ENCODE data around the gene KRT15.

Gene KRT15

DNA sequence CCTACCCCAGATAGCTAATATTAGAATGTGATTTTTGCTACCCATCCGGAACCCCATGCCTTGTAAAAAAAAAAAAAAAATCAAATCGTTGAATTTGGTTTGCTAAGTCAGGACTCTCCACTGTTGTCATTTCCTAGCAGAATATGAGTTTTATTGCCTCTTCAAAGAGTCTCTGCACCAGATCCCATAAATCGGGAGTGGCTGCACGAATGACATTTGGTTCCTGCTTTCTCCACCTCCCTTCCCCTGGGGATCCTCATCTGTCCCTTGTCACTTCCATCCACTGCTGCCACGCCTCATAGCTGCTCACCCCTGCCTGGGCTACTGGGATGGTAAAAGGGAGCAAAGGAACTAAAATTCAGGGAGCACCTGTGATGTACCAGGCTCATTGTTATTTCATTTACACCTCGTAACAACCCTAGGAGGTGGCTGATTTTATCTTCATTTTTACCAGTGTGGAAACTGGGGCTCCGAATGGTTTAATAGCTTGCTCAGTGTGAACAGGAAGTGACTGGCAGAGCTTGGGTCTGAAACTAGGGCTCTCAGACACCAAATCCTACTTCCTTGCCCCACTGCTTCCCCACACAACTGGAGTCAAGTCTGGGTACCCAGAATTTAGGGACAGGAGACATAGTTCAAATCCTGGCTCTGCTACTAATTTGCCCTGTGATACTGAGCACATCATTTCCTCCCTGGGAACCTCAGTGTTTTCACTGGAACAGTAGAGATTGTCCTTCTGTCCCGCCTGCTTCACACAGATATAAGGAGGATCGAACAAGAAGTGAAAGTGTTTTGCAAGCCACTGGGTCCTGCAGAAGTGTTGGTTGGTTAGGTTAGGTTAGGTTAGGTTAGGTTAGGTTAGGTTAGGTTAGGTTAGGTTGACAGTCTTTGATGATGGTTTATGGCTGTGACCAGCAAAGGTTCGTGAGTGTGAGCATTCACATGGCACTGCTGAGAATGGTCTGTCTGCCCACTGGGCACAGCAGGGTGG is 28.4 kb downstream of the KRT15 start:
- no peaks in the 10 kb centered on the region for H3K9me3 ChIP-seq (ENCODE audit: control insufficient read depth, low read length)
- H3K4me1 ChIP-seq (ENCODE audit: control insufficient read depth, insufficient read depth, low read length), result no peaks in the 10 kb centered on the region
- H3K36me3 ChIP-seq (ENCODE audit: control insufficient read depth, insufficient read depth, low read length), result no peaks in the 10 kb centered on the region
- 88 to 92% methylated on average over 10 of the region's 10 CpGs for WGBS, 2 experiments
- H3K27me3 ChIP-seq (ENCODE audit: control insufficient read depth, insufficient read depth, low read length, poor library complexity, severe bottlenecking), result no peaks in the 10 kb centered on the region
- no peak overlapping the region for H3K27ac ChIP-seq (ENCODE audit: insufficient read depth, low read depth, low read length, poor library complexity, severe bottlenecking)
- no peak overlapping the region for H3K4me3 ChIP-seq (ENCODE audit: insufficient read depth, low read depth, low read length)

DNA sequence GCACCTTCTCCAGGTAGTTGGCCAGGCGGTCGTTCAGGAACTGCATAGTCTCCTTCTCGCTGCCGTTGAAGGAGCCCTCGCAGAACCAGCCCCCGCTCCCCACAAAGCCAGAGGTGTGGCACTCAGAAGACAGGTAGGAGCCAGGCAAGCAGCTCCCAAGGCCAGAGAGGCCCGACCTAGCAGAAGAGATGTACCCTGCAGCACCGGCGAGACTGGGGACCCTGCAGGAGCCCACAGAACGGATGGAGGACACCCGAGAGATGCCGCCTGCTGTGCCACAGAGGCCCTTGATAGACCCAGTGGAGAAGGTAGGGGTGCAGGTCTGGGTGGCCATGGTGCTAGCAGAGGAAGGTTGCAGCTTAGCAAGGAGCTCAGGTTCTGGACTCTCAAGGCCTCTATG is 29.2 kb downstream of the KRT15 start, which contains the start of gene KRT36:
TSS of gene KRT36 (minus strand) at position 380 of the 400 bp plus-strand sequence. CDS start at position 334, 46 bp downstream.
- H3K36me3 ChIP-seq (ENCODE audit: control insufficient read depth, insufficient read depth, low read length), result no peaks in the 10 kb centered on the region
- H3K27ac ChIP-seq (ENCODE audit: insufficient read depth, low read depth, low read length, poor library complexity, severe bottlenecking), result no peak within 1 kb of the TSS
- no peaks in the 10 kb centered on the region for H3K9me3 ChIP-seq (ENCODE audit: control insufficient read depth, low read length)
- H3K27me3 ChIP-seq (ENCODE audit: control insufficient read depth, insufficient read depth, low read length, poor library complexity, severe bottlenecking), result no peaks in the 10 kb centered on the region
- no peak within 1 kb of the TSS for H3K4me3 ChIP-seq (ENCODE audit: insufficient read depth, low read depth, low read length)
- H3K4me1 ChIP-seq (ENCODE audit: control insufficient read depth, insufficient read depth, low read length), result peaks cover 2% of the 10 kb centered on the region
- WGBS, 2 experiments, result 95 to 96% methylated on average over 12 of the region's 12 CpGs

- Histone ChIP-seq H3K9me3 (ENCODE audit: control insufficient read depth, low read length) (no peaks in the 10 kb centered on the region), H3K27ac (ENCODE audit: insufficient read depth, low read depth, low read length, poor library complexity, severe bottlenecking) (no peak overlapping the region), H3K27me3 (ENCODE audit: control insufficient read depth, insufficient read depth, low read length, poor library complexity, severe bottlenecking) (no peaks in the 10 kb centered on the region), H3K4me1 (ENCODE audit: control insufficient read depth, insufficient read depth, low read length) (peaks cover 4% of the 10 kb centered on the region), H3K4me3 (ENCODE audit: insufficient read depth, low read depth, low read length) (no peak overlapping the region), H3K36me3 (ENCODE audit: control insufficient read depth, insufficient read depth, low read length) (no peaks in the 10 kb centered on the region)
- WGBS, 2 experiments, result 71% methylated on average over 29 of the region's 29 CpGs
Measured at GRCh38 chr17:41486809-41487530, 31.7 kb downstream of the KRT15 start.

DNA sequence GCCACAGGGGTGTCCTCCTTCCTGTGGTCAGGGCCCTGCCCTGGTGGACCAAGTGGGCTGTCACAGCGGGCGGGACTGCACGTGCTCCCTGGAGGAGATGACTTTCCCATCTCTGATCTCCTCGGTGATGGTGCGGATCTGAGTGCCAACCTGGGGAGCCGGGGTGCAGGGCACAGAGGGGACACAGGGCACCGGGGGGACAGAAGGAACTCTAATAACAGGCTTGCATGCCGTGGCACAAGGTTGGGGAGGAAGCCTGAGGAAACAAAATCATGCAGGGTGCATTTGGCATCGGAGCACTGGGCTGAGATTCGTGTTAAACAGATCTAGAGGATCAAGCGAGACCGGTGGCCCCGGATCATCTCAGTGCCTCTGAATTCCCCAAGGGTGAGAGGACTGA is 32.4 kb downstream of the KRT15 start:
- H3K4me3 ChIP-seq (ENCODE audit: insufficient read depth, low read depth, low read length), result no peak overlapping the region
- H3K27me3 ChIP-seq (ENCODE audit: control insufficient read depth, insufficient read depth, low read length, poor library complexity, severe bottlenecking), result no peaks in the 10 kb centered on the region
- H3K9me3 ChIP-seq (ENCODE audit: control insufficient read depth, low read length), result no peaks in the 10 kb centered on the region
- WGBS, 2 experiments, result 95% methylated on average over 13 of the region's 13 CpGs
- no peaks in the 10 kb centered on the region for H3K36me3 ChIP-seq (ENCODE audit: control insufficient read depth, insufficient read depth, low read length)
- no peak overlapping the region for H3K27ac ChIP-seq (ENCODE audit: insufficient read depth, low read depth, low read length, poor library complexity, severe bottlenecking)
- H3K4me1 ChIP-seq (ENCODE audit: control insufficient read depth, insufficient read depth, low read length), result peaks cover 4% of the 10 kb centered on the region

DNA sequence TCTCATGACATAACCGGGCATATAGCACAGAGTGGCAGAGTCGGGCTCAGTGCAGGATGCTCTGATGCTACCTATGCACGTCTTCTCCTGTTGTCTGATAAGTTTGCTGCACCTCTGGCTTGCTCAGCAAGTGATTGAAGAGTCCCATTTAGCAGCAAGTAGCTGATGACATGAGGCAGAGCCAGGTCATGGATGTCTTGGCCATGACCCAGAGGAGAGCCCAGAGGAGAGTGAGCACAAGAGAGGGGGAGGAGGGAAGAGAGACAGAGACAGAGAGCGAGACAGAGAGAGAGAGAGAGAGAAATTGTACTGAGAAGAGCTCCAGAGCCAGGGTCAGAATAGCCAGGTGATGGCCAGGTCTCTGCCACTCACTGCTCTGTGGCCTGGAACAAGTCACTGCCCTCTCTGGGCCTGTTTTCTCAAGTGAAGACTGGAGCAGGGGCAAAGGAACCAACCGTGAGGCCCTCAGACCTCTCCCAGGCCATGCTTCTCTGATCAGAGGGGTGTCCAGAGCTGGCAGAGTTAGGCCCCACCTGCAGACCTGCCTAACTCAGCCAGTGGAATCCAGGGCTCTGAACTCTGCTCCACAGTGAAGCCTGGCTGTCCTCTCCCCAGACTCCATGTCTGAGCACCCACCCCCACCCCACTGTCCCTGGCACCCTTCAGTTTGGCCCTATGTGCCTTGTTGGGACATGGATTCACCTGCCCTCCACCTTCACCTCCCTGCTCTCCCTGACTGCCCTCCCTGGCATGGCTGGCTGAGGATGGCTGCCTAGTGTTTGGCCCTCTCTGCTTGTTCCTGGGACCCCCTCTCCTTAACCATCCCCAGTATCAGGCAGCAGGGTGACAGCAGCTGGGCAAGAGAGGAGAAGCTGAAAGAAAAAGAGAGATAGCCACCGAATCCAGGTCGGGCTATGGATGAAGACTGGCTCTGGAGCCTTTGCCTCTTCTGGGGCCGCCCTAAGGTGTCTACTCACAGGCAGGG is 33.5 kb downstream of the KRT15 start:
- no peak overlapping the region for H3K27ac ChIP-seq (ENCODE audit: insufficient read depth, low read depth, low read length, poor library complexity, severe bottlenecking)
- WGBS, 2 experiments, result 92 to 94% methylated on average over 8 of the region's 8 CpGs
- H3K9me3 ChIP-seq (ENCODE audit: control insufficient read depth, low read length), result no peaks in the 10 kb centered on the region
- H3K4me3 ChIP-seq (ENCODE audit: insufficient read depth, low read depth, low read length), result no peak overlapping the region
- peaks cover 4% of the 10 kb centered on the region for H3K4me1 ChIP-seq (ENCODE audit: control insufficient read depth, insufficient read depth, low read length)
- H3K27me3 ChIP-seq (ENCODE audit: control insufficient read depth, insufficient read depth, low read length, poor library complexity, severe bottlenecking), result no peaks in the 10 kb centered on the region
- H3K36me3 ChIP-seq (ENCODE audit: control insufficient read depth, insufficient read depth, low read length), result no peaks in the 10 kb centered on the region

- Histone ChIP-seq H3K36me3 (ENCODE audit: control insufficient read depth, insufficient read depth, low read length) (no peaks in the 10 kb centered on the region), H3K4me1 (ENCODE audit: control insufficient read depth, insufficient read depth, low read length) (peaks cover 4% of the 10 kb centered on the region), H3K27ac (ENCODE audit: insufficient read depth, low read depth, low read length, poor library complexity, severe bottlenecking) (no peak overlapping the region), H3K4me3 (ENCODE audit: insufficient read depth, low read depth, low read length) (no peak overlapping the region), H3K9me3 (ENCODE audit: control insufficient read depth, low read length) (no peaks in the 10 kb centered on the region), H3K27me3 (ENCODE audit: control insufficient read depth, insufficient read depth, low read length, poor library complexity, severe bottlenecking) (no peaks in the 10 kb centered on the region)
- WGBS, 2 experiments, result 87 to 89% methylated on average over 6 to 7 of the region's 7 CpGs
Measured at GRCh38 chr17:41483991-41484826, 34.5 kb downstream of the KRT15 start.

- no peaks in the 10 kb centered on the region for H3K36me3 ChIP-seq (ENCODE audit: control insufficient read depth, insufficient read depth, low read length)
- H3K9me3 ChIP-seq (ENCODE audit: control insufficient read depth, low read length), result no peaks in the 10 kb centered on the region
- peaks cover 4% of the 10 kb centered on the region for H3K4me1 ChIP-seq (ENCODE audit: control insufficient read depth, insufficient read depth, low read length)
- H3K27ac ChIP-seq (ENCODE audit: insufficient read depth, low read depth, low read length, poor library complexity, severe bottlenecking), result no peak overlapping the region
- H3K27me3 ChIP-seq (ENCODE audit: control insufficient read depth, insufficient read depth, low read length, poor library complexity, severe bottlenecking), result no peaks in the 10 kb centered on the region
- no peak overlapping the region for H3K4me3 ChIP-seq (ENCODE audit: insufficient read depth, low read depth, low read length)
- 74 to 75% methylated on average over 8 to 9 of the region's 9 CpGs for WGBS, 2 experiments
Measured at GRCh38 chr17:41483531-41483930, 35.2 kb downstream of the KRT15 start.

- Histone ChIP-seq H3K36me3 (ENCODE audit: control insufficient read depth, insufficient read depth, low read length) (no peaks in the 10 kb centered on the region), H3K27me3 (ENCODE audit: control insufficient read depth, insufficient read depth, low read length, poor library complexity, severe bottlenecking) (no peaks in the 10 kb centered on the region), H3K4me3 (ENCODE audit: insufficient read depth, low read depth, low read length) (no peak within 1 kb of the TSS), H3K9me3 (ENCODE audit: control insufficient read depth, low read length) (no peaks in the 10 kb centered on the region), H3K4me1 (ENCODE audit: control insufficient read depth, insufficient read depth, low read length) (peaks cover 4% of the 10 kb centered on the region), H3K27ac (ENCODE audit: insufficient read depth, low read depth, low read length, poor library complexity, severe bottlenecking) (no peak within 1 kb of the TSS)
- WGBS, 2 experiments, result 93 to 99% methylated on average over 2 of the region's 2 CpGs
Measured at GRCh38 chr17:41481036-41481435, 37.7 kb downstream of the KRT15 start, which contains the start of gene KRT35. TSS of gene KRT35 (minus strand) at chr17:41481151. CDS start at chr17:41481097, 54 bp downstream.

- Histone ChIP-seq H3K36me3 (ENCODE audit: control insufficient read depth, insufficient read depth, low read length) (no peaks in the 10 kb centered on the region), H3K27ac (ENCODE audit: insufficient read depth, low read depth, low read length, poor library complexity, severe bottlenecking) (no peak overlapping the region), H3K27me3 (ENCODE audit: control insufficient read depth, insufficient read depth, low read length, poor library complexity, severe bottlenecking) (no peaks in the 10 kb centered on the region), H3K4me1 (ENCODE audit: control insufficient read depth, insufficient read depth, low read length) (peaks cover 4% of the 10 kb centered on the region), H3K9me3 (ENCODE audit: control insufficient read depth, low read length) (no peaks in the 10 kb centered on the region), H3K4me3 (ENCODE audit: insufficient read depth, low read depth, low read length) (no peak overlapping the region)
- WGBS, 2 experiments, result 94% methylated on average over 10 of the region's 10 CpGs
Measured at GRCh38 chr17:41480581-41480980, 38.1 kb downstream of the KRT15 start.

Measured in ectodermal cell (in vitro differentiated cells).